CD8-positive, alpha-beta memory T cell (primary cell): Measurements from ENCODE around the gene STIM1. TPM values are rescaled to one million over a fixed set of nuclear protein-coding genes. Genes with fewer than 3 reads are reported as not detected.
A peak's percentile ranks its signal among the peaks of the same experiment; 100 is the strongest.
"Not testable (repeated sequence)": the region's sequence is repeated elsewhere in the genome, so short reads cannot be mapped to it uniquely, and the experiment has no call there.

Experiments
- CTCF ChIA-PET: fragments of 350-600 bp; sonication (Branson Sonifier 250); formaldehyde crosslinking; loops from one replicate; lab custom pipeline; 2021; ENCODE audit warnings: antibody characterized with exemption; lab: Charles Lee
- POLR2A ChIA-PET: fragments of 350-600 bp; sonication (Branson Sonifier 250); formaldehyde crosslinking; loops from one replicate; lab custom pipeline; 2021; ENCODE audit warnings: antibody characterized with exemption; lab: Charles Lee
- DNase-seq, 5 donors: peaks; one replicate each; pipeline versions ENCODE4 v3.0.0 to v3.0.0-alpha.2; 2020 to 2022; ENCODE audit warnings: mixed read lengths in 1 of 5
- H3K27ac ChIP-seq: one replicate; pipeline ENCODE4 v1.7.0; 2013; ENCODE audit warnings: low read depth, mild to moderate bottlenecking, low read length, moderate library complexity
- H3K27me3 ChIP-seq: 2 replicates; pipeline ENCODE4 v1.7.0; 2013; ENCODE audit warnings: low read length, mild to moderate bottlenecking; ENCODE audit not compliant: insufficient read depth, poor library complexity, severe bottlenecking
- H3K36me3 ChIP-seq: 2 replicates; pipeline ENCODE4 v1.7.0; 2013; ENCODE audit warnings: mild to moderate bottlenecking, low read length, moderate library complexity; ENCODE audit not compliant: insufficient read depth
- H3K4me1 ChIP-seq: 2 replicates; pipeline ENCODE4 v1.7.0; 2013; ENCODE audit warnings: mild to moderate bottlenecking, low read length, moderate library complexity; ENCODE audit not compliant: insufficient read depth
- H3K4me3 ChIP-seq: 2 replicates; pipeline ENCODE4 v1.7.0; 2013; ENCODE audit warnings: mild to moderate bottlenecking, low read length
- H3K9me3 ChIP-seq: 2 replicates; pipeline ENCODE4 v1.7.0; 2013; ENCODE audit warnings: mild to moderate bottlenecking, low read length
- H3K27ac Mint-ChIP-seq, 8 donors: one replicate each; pipeline ENCODE4 v1.8.0; 2020 to 2021; ENCODE audit warnings: mixed read lengths in 8 of 8, mild to moderate bottlenecking in 6 of 8, inconsistent platforms in 3 of 8, moderate library complexity in 3 of 8
- H3K27me3 Mint-ChIP-seq, 2 donors: one replicate each; pipeline ENCODE4 v1.8.0; 2020 to 2021; ENCODE audit warnings: mixed read lengths in 2 of 2, mild to moderate bottlenecking in 1 of 2, moderate library complexity in 1 of 2
- H3K36me3 Mint-ChIP-seq, 3 donors: one replicate each; pipeline ENCODE4 v1.8.0; 2020 to 2021; ENCODE audit warnings: mixed read lengths in 3 of 3, inconsistent platforms in 1 of 3, mild to moderate bottlenecking in 1 of 3
- H3K4me1 Mint-ChIP-seq, 3 donors: one replicate each; pipeline ENCODE4 v1.8.0; 2020 to 2021; ENCODE audit warnings: mixed read lengths in 3 of 3, inconsistent platforms in 1 of 3, mild to moderate bottlenecking in 1 of 3
- H3K4me3 Mint-ChIP-seq, 7 donors: one replicate each; pipeline ENCODE4 v1.8.0; 2020 to 2021; ENCODE audit warnings: mixed read lengths in 7 of 7, mild to moderate bottlenecking in 6 of 7, moderate library complexity in 4 of 7, inconsistent platforms in 2 of 7
- H3K9me3 Mint-ChIP-seq, 5 donors: one replicate each; pipeline ENCODE4 v1.8.0; 2020 to 2022; ENCODE audit warnings: mixed read lengths in 5 of 5, mild to moderate bottlenecking in 3 of 5, moderate library complexity in 2 of 5, inconsistent platforms in 1 of 5
- polyA plus RNA-seq: library from polyadenylated mRNA; unstranded; fragments of 300-500 nt; fragmentation: Illumina TruSeq; gene quantifications from one replicate; pipeline ENCODE4 v1.2.3, GENCODE V29; 2021
- total RNA-seq, 2 experiments: library from RNA; stranded (reverse); gene quantifications; one replicate each; pipeline ENCODE4 v1.2.3, GENCODE V29; 2021

Gene STIM1
- total and polyA plus RNA-seq, 3 experiments from 2014 or later = 43.8 to 46.0 (median 45.6) TPM

DNA sequence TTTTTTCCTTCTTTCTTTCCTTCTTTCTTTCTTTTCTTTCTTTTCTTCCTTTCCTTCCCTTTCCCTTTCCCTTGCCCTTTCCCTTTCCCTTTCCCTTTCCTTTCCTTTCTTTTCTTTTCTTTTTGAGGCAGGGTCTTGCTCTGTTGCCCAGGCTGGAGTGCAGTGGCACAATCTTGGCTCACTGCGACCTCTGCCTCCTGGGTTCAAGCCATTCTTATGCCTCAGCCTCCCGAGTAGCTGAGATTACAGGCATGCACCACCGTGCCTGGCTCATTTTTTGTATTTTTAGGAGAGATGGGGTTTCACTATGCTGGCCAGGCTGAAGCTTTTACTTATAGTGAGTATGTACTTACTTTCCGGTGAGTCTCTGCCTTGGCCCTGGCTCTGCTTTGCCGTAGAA lies 40.6 kb upstream of the STIM1 start:
- H3K4me1 Mint-ChIP-seq, H3K4me3 ChIP-seq, H3K4me1 ChIP-seq, H3K9me3 Mint-ChIP-seq, DNase-seq, H3K27me3 ChIP-seq, H3K27ac ChIP-seq, POLR2A ChIA-PET, H3K36me3 Mint-ChIP-seq, H3K36me3 ChIP-seq, H3K27ac Mint-ChIP-seq, H3K9me3 ChIP-seq, H3K27me3 Mint-ChIP-seq: not testable (repeated sequence)
- CTCF ChIA-PET = interaction anchor here (1.2 to 1.4 kb wide), 2 partner anchors 27 to 39 kb away, joined by 4 read pairs; no protein-coding TSS in a partner anchor
- peak overlapping the region in 1 of 7 donors; percentile 40 for H3K4me3 Mint-ChIP-seq

DNA sequence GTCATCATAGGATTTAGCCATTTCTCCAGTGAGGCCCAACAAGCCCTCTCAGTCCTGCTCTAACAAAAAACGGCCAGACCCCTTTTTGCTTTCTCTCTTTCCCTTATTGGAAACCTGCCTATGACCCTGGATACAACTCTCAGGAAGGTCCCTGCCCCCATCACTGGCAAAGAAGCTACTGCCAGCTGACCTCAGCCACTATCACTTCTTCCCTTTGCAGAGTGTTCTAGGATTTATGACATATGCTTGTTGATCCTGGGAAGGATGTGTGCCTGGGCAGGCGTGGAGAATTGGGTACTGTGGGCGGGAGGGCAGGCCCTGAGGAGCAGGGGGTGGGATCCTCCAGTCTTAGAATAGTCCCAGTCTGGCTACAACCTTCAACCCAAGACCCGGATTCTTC lies 39.6 kb upstream of the STIM1 start:
- peaks cover 0 to 4% (median 0%) of the 10 kb centered on the region in 3 donors for H3K36me3 Mint-ChIP-seq
- Histone ChIP-seq H3K4me3 (no peak overlapping the region), H3K4me1 (no peaks in the 10 kb centered on the region), H3K27ac (no peak overlapping the region), H3K9me3 (no peaks in the 10 kb centered on the region), H3K36me3 (no peaks in the 10 kb centered on the region), H3K27me3 (no peaks in the 10 kb centered on the region)
- POLR2A ChIA-PET = interaction anchor here (0.6 kb wide), 1 partner anchor 15 kb away, joined by 3 read pairs; no protein-coding TSS in a partner anchor
- no peak overlapping the region for H3K4me3 Mint-ChIP-seq
- CTCF ChIA-PET = no interaction called here
- H3K27me3 Mint-ChIP-seq = no peaks in the 10 kb centered on the region
- DNase-seq = no peak
- peak overlapping the region in 1 of 8 donors; percentile 35 for H3K27ac Mint-ChIP-seq
- H3K4me1 Mint-ChIP-seq = no peaks in the 10 kb centered on the region
- no peaks in the 10 kb centered on the region for H3K9me3 Mint-ChIP-seq

DNA sequence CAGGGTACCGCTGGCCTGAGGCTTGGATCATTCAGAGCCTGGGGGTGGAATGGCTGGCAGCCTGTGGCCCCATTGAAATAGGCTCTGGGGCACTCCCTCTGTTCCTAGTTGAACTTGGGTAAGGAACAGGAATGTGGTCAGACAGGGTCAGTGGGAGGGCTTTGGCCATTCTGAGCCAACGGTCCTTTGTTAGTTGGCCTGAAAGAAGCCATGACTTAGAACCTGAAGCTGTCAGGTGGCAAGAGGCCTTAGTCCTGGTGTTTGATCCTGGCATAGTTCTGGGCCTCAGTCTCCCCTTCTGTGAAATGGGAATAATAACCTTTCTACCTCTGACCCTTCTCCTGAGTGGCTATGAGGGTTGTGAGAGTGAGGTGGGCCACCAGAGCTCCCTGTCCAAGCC lies 38.8 kb upstream of the STIM1 start:
- H3K4me1 Mint-ChIP-seq = no peaks in the 10 kb centered on the region
- Histone ChIP-seq H3K27ac (no peak overlapping the region), H3K4me1 (no peaks in the 10 kb centered on the region), H3K4me3 (no peak overlapping the region), H3K27me3 (no peaks in the 10 kb centered on the region), H3K36me3 (no peaks in the 10 kb centered on the region), H3K9me3 (no peaks in the 10 kb centered on the region)
- H3K27ac Mint-ChIP-seq = no peak overlapping the region
- peaks cover 0 to 4% (median 0%) of the 10 kb centered on the region in 3 donors for H3K36me3 Mint-ChIP-seq
- no peaks in the 10 kb centered on the region for H3K9me3 Mint-ChIP-seq
- ChIA-PET CTCF (interaction anchor here (1.2 to 1.6 kb wide), 2 partner anchors 38 to 256 kb away, joined by 3 to 4 read pairs; partner anchors contain the start of gene STIM1), POLR2A (no interaction called here)
- H3K27me3 Mint-ChIP-seq = no peaks in the 10 kb centered on the region
- H3K4me3 Mint-ChIP-seq = no peak overlapping the region
- no peak for DNase-seq

DNA sequence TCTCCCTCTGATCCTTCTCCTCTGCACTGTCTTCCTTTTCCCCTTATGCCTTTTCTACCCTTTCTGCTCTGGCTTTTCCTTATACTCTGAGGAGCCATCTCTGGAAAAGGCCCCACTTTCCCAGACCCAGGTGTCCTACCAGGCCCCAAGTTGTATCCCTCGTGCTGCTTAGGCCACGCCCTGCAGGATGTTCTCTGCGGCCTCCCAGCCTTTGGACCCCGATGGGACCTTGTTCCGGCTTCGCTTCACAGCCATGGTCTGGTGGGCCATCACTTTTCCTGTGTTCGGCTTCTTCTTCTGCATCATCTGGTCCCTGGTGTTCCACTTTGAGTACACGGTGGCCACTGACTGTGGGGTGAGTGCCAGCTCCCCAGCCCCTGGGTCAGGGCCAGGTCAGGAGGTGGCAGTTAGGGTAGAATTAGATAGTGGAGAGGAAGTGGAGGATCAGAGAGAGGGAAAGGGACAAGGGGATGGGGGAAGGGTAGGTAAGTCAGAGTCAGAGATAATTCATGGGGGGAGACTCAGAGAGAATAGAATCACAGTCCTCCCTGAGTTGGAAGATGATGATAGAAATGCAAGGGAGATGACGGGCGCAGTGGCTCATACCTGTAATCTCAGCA lies 38.2 kb upstream of the STIM1 start:
- Mint-ChIP-seq H3K9me3 (no peaks in the 10 kb centered on the region), H3K27ac (peak overlapping the region in 1 of 8 donors; percentile 26), H3K27me3 (no peaks in the 10 kb centered on the region), H3K4me3 (no peak overlapping the region), H3K36me3 (peaks cover 0 to 4% (median 0%) of the 10 kb centered on the region in 3 donors), H3K4me1 (no peaks in the 10 kb centered on the region)
- ChIA-PET CTCF (interaction anchor here (1.1 to 1.6 kb wide), 4 partner anchors 8 to 256 kb away, joined by 3 to 4 read pairs (median 4); partner anchors contain the start of gene STIM1), POLR2A (no interaction called here)
- Histone ChIP-seq H3K4me3 (no peak overlapping the region), H3K4me1 (no peaks in the 10 kb centered on the region), H3K27me3 (no peaks in the 10 kb centered on the region), H3K36me3 (no peaks in the 10 kb centered on the region), H3K9me3 (no peaks in the 10 kb centered on the region), H3K27ac (no peak overlapping the region)
- no peak for DNase-seq

DNA sequence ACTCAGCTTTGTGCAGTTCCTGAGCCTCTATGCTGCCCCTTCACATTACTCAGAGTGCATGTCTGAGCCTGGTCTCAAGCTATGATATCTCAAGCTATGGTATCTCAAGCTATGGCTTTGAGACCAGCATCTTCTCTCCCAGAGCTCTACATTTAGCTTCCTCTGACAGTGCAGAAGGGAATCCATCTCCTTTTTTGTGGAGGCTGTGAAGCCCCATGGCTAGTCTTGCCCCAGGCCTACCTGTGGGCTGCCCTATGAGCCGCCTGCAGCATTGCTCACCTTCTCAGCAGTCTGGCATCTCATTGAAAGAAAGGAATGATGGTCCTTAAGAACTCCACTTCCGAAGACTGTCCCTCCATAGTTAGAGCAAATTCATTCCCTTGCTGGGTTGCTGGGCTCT lies 34.5 kb upstream of the STIM1 start:
- CTCF ChIA-PET = interaction anchor here (1.5 to 2.7 kb wide), 3 partner anchors 12 to 34 kb away, joined by 10 to 22 read pairs (median 20); partner anchors contain the start of genes PGAP2, RHOG and STIM1
- no peak overlapping the region for H3K27ac Mint-ChIP-seq
- peaks cover 0 to 13% (median 4%) of the 10 kb centered on the region in 3 donors for H3K36me3 Mint-ChIP-seq
- no peaks in the 10 kb centered on the region for H3K27me3 Mint-ChIP-seq
- no peak for DNase-seq
- H3K4me3 Mint-ChIP-seq = no peak overlapping the region
- Histone ChIP-seq H3K4me3 (no peak overlapping the region), H3K4me1 (peaks cover 16% of the 10 kb centered on the region), H3K9me3 (no peaks in the 10 kb centered on the region), H3K27me3 (no peaks in the 10 kb centered on the region), H3K27ac (no peak overlapping the region), H3K36me3 (peaks cover under 1% of the 10 kb centered on the region)
- no peaks in the 10 kb centered on the region for H3K9me3 Mint-ChIP-seq
- H3K4me1 Mint-ChIP-seq = peaks cover 18 to 26% (median 20%) of the 10 kb centered on the region in 3 donors
- POLR2A ChIA-PET = interaction anchor here (0.5 to 2.2 kb wide), 2 partner anchors 20 to 30 kb away, joined by 5 to 7 read pairs; partner anchors contain the start of gene RHOG

DNA sequence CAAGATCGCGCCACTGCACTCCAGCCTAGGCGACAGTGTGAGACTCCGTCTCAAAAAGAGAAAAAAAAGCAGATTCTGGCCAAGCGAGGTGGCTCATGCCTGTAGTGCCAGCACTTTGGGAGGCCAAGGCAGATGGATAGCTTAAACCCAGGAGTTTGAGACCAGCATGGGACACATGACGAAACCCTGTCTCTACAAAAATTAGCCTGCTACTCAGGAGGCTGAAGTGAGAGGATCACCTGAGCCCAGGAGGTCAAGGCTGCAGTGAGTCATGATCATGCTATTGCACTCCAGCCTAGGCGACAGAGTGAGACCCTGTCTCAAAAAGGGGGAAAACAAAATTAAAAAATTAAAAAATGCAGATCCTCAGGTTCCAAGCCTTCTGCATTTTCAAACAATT lies 33.2 kb upstream of the STIM1 start:
- Histone ChIP-seq H3K9me3 (no peaks in the 10 kb centered on the region), H3K4me1 (peaks cover 16% of the 10 kb centered on the region), H3K27ac (no peak overlapping the region), H3K27me3 (no peaks in the 10 kb centered on the region), H3K4me3 (no peak overlapping the region), H3K36me3 (peaks cover 12% of the 10 kb centered on the region)
- no peak for DNase-seq
- no peak overlapping the region for H3K4me3 Mint-ChIP-seq
- H3K36me3 Mint-ChIP-seq = peaks cover 0 to 26% (median 4%) of the 10 kb centered on the region in 3 donors
- no peaks in the 10 kb centered on the region for H3K9me3 Mint-ChIP-seq
- ChIA-PET POLR2A (no interaction called here), CTCF (interaction anchor here (1.2 to 2.5 kb wide), 5 partner anchors 13 to 75 kb away, joined by 3 to 15 read pairs (median 7); partner anchors contain the start of genes PGAP2, RHOG and STIM1)
- no peaks in the 10 kb centered on the region for H3K27me3 Mint-ChIP-seq
- peaks cover 25 to 37% (median 31%) of the 10 kb centered on the region in 3 donors for H3K4me1 Mint-ChIP-seq
- H3K27ac Mint-ChIP-seq = no peak overlapping the region

DNA sequence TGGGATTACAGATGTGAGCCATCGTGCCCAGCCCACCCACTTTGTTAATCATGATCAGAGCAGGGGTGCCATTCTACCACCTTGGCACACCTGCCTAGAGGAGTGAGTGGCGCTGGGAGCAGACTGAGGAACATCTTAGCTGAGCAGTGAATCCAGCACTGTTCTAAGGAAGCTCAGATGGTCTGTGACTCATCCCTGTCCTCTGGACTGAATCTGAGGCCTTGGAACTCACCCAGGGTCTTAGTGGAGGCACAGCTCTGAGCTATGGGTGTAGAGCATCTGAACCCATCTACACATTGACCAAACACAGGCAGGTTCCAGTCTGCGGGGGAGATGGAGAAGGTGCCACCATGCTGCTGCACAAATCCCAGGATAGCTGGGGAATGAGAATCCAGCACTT lies 32.2 kb upstream of the STIM1 start:
- no peaks in the 10 kb centered on the region for H3K9me3 Mint-ChIP-seq
- H3K36me3 Mint-ChIP-seq = peaks cover 0 to 36% (median 4%) of the 10 kb centered on the region in 3 donors
- no peak overlapping the region for H3K27ac ChIP-seq
- H3K36me3 ChIP-seq = peaks cover 21% of the 10 kb centered on the region
- peaks cover 16% of the 10 kb centered on the region for H3K4me1 ChIP-seq
- CTCF ChIA-PET = interaction anchor here (0.6 to 2.5 kb wide), 10 partner anchors 10 to 250 kb away, joined by 3 to 15 read pairs (median 4); partner anchors contain the start of genes PGAP2, RHOG and STIM1
- H3K27me3 ChIP-seq = no peaks in the 10 kb centered on the region
- H3K4me1 Mint-ChIP-seq = peaks cover 25 to 46% (median 37%) of the 10 kb centered on the region in 3 donors
- POLR2A ChIA-PET = no interaction called here
- H3K27ac Mint-ChIP-seq = peak overlapping the region in 3 of 8 donors; percentile 6 to 72 (median 22)
- no peaks in the 10 kb centered on the region for H3K9me3 ChIP-seq
- DNase-seq = no peak
- H3K4me3 ChIP-seq = no peak overlapping the region
- H3K27me3 Mint-ChIP-seq = no peaks in the 10 kb centered on the region
- H3K4me3 Mint-ChIP-seq = no peak overlapping the region
